C4-2B (cell line): Measurements from ENCODE around the gene ZNF70.

Source experiments
- CTCF ChIP-seq: fragments of 450-650 bp; conservative IDR thresholded peaks from 2 replicates; pipeline ENCODE4 v1.5.1; 2017; ENCODE audit warnings: mild to moderate bottlenecking
- ZFX ChIP-seq: fragments of 450-650 bp; IDR thresholded peaks from 2 replicates; pipeline ENCODE4 v1.6.1; 2017

DNA sequence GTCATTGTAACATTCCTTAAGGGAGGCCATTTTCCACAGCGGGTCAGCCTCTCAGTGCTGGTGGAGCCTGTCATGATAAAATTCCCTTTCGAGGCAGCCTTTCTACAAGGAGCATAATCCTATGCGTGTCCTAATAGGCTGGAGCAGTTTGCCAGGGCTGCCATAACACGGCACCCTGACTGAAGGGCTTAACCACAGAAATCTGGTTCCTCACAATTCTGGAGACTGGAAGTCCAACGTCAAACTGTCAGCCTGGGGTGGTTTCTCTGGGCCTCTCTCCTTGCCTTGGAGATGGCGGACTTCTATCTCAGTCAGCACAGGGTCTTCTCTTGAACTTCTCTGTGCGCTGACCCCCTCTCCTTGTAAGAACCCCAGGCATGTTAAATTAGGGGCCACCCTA, 61.5 kb downstream of the ZNF70 start:
- TF ChIP-seq CTCF (no peak), ZFX (no peak)
